ENCODE results near the gene AFF3. TPM values are rescaled to one million over a fixed set of nuclear protein-coding genes. Genes with fewer than 3 reads are reported as not detected.

Gene AFF3
- total and polyA plus RNA-seq, 4 experiments from 2014 or later: 0.63 to 4.6 (median 3.6) TPM

DNA sequence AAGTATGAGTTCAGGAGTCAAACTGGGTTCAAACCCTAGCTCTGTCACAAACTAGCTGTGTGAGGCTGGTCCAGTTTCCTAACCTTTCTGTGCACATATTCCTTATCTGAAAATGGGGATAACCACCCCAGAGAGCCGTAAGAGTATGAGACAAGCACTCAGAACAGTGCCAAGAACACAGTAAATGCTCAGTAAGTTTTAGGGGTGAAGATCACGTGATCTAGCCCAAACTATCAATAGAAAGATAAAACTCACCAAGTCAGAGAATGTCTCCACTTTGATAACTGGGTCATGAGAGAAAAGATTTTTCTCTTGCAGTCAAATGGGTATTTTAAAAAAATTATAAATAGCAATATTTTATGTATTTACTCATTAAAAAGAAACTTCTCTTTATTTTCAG lies 433.2 kb downstream of the AFF3 start:
- Mint-ChIP-seq H3K36me3 (no peaks in the 10 kb centered on the region), H3K9me3 (no peaks in the 10 kb centered on the region), H3K27me3 (peaks cover 1 to 5% of the 10 kb centered on the region in 2 donors), H3K27ac (no peak overlapping the region), H3K4me3 (no peak overlapping the region), H3K4me1 (no peaks in the 10 kb centered on the region)
- H3K27me3 ChIP-seq (ENCODE audit: insufficient read depth, low read length): no peaks in the 10 kb centered on the region
- H3K4me1 ChIP-seq (ENCODE audit: insufficient read depth, low read length): no peaks in the 10 kb centered on the region
- ChIA-PET CTCF (ENCODE audit: partially characterized antibody) (no interaction called here), POLR2A (ENCODE audit: partially characterized antibody) (no interaction called here)
- no peaks in the 10 kb centered on the region for H3K36me3 ChIP-seq (ENCODE audit: insufficient read depth, low read length)
- H3K9me3 ChIP-seq (ENCODE audit: control insufficient read depth in 1 of 2, low read length in 2 of 2): no peaks in the 10 kb centered on the region
- H3K27ac ChIP-seq (ENCODE audit: low read depth, low read length): no peak overlapping the region
- intact Hi-C loops (cut with micrococcal nuclease): no loop called here
- no peak overlapping the region for H3K4me3 ChIP-seq (ENCODE audit: low read length in 2 of 2)
- no peak for DNase-seq

GRCh38 chr2:99708231-99708630 lies 434.2 kb downstream of the AFF3 start:
- CTCF ChIA-PET (ENCODE audit: partially characterized antibody): no interaction called here
- H3K27me3 ChIP-seq (ENCODE audit: insufficient read depth, low read length): no peaks in the 10 kb centered on the region
- H3K4me1 Mint-ChIP-seq: no peaks in the 10 kb centered on the region

DNA sequence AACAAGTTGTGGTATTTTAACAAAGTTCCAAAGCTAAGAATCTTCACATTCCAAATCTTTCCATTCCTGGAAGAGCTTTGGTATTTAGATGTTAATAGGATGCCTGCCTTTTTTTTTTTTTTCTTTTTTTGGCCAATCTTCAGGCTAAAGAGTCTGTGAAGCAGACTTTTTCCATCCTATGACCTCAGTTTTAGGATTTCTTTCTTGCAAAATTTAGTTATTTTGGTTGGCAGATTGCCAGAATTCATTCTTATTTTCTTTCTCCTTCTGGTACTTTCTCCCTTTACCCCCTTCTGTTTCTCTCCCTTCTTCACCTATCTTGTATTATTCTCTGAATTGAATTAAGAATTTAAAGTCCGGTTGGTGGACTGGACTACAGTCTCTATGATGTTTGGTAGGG lies 434.8 kb downstream of the AFF3 start:
- H3K27me3 Mint-ChIP-seq: peaks cover 1 to 5% of the 10 kb centered on the region in 2 donors
- Histone ChIP-seq H3K4me3 (ENCODE audit: low read length in 2 of 2) (no peak overlapping the region), H3K36me3 (ENCODE audit: insufficient read depth, low read length) (no peaks in the 10 kb centered on the region), H3K27ac (ENCODE audit: low read depth, low read length) (no peak overlapping the region), H3K9me3 (ENCODE audit: control insufficient read depth in 1 of 2, low read length in 2 of 2) (no peaks in the 10 kb centered on the region), H3K27me3 (ENCODE audit: insufficient read depth, low read length) (no peaks in the 10 kb centered on the region), H3K4me1 (ENCODE audit: insufficient read depth, low read length) (no peaks in the 10 kb centered on the region)
- intact Hi-C loops (cut with micrococcal nuclease): no loop called here
- no peaks in the 10 kb centered on the region for H3K36me3 Mint-ChIP-seq
- no peaks in the 10 kb centered on the region for H3K4me1 Mint-ChIP-seq
- H3K27ac Mint-ChIP-seq: no peak overlapping the region
- H3K9me3 Mint-ChIP-seq: no peaks in the 10 kb centered on the region
- DNase-seq: no peak
- H3K4me3 Mint-ChIP-seq: no peak overlapping the region
- CTCF ChIA-PET (ENCODE audit: partially characterized antibody): no interaction called here
- POLR2A ChIA-PET (ENCODE audit: partially characterized antibody): no interaction called here

More at GRCh38 chr2:99708231-99708630, 434.2 kb downstream of the AFF3 start:
- Mint-ChIP-seq H3K4me3 (no peak overlapping the region), H3K9me3 (no peaks in the 10 kb centered on the region), H3K27me3 (peaks cover 1 to 5% of the 10 kb centered on the region in 2 donors), H3K36me3 (no peaks in the 10 kb centered on the region), H3K27ac (no peak overlapping the region)
- Histone ChIP-seq H3K9me3 (ENCODE audit: control insufficient read depth in 1 of 2, low read length in 2 of 2) (no peaks in the 10 kb centered on the region), H3K36me3 (ENCODE audit: insufficient read depth, low read length) (no peaks in the 10 kb centered on the region), H3K4me3 (ENCODE audit: low read length in 2 of 2) (no peak overlapping the region), H3K27ac (ENCODE audit: low read depth, low read length) (no peak overlapping the region), H3K4me1 (ENCODE audit: insufficient read depth, low read length) (no peaks in the 10 kb centered on the region)
- DNase-seq: no peak
- POLR2A ChIA-PET (ENCODE audit: partially characterized antibody): no interaction called here
- intact Hi-C loops (cut with micrococcal nuclease): no loop called here

GRCh38 chr2:99706735-99707134 lies 435.7 kb downstream of the AFF3 start:
- H3K4me1 Mint-ChIP-seq: peaks cover 0 to under 1% (median 0%) of the 10 kb centered on the region in 4 donors
- no peak overlapping the region for H3K27ac Mint-ChIP-seq
- no peak overlapping the region for H3K4me3 ChIP-seq (ENCODE audit: low read length in 2 of 2)
- ChIA-PET POLR2A (ENCODE audit: partially characterized antibody) (no interaction called here), CTCF (ENCODE audit: partially characterized antibody) (no interaction called here)
- H3K36me3 Mint-ChIP-seq: no peaks in the 10 kb centered on the region
- peaks cover 1 to 5% of the 10 kb centered on the region in 2 donors for H3K27me3 Mint-ChIP-seq
- DNase-seq: no peak
- intact Hi-C loops (cut with micrococcal nuclease): no loop called here
- no peak overlapping the region for H3K4me3 Mint-ChIP-seq
- H3K4me1 ChIP-seq (ENCODE audit: insufficient read depth, low read length): no peaks in the 10 kb centered on the region
- H3K9me3 Mint-ChIP-seq: no peaks in the 10 kb centered on the region
- no peaks in the 10 kb centered on the region for H3K9me3 ChIP-seq (ENCODE audit: control insufficient read depth in 1 of 2, low read length in 2 of 2)
- H3K27me3 ChIP-seq (ENCODE audit: insufficient read depth, low read length): no peaks in the 10 kb centered on the region
- H3K27ac ChIP-seq (ENCODE audit: low read depth, low read length): no peak overlapping the region
- no peaks in the 10 kb centered on the region for H3K36me3 ChIP-seq (ENCODE audit: insufficient read depth, low read length)

- ChIA-PET CTCF (ENCODE audit: partially characterized antibody) (no interaction called here), POLR2A (ENCODE audit: partially characterized antibody) (no interaction called here)
- Histone ChIP-seq H3K27ac (ENCODE audit: low read depth, low read length) (no peak overlapping the region), H3K27me3 (ENCODE audit: insufficient read depth, low read length) (no peaks in the 10 kb centered on the region), H3K4me3 (ENCODE audit: low read length in 2 of 2) (no peak overlapping the region), H3K9me3 (ENCODE audit: control insufficient read depth in 1 of 2, low read length in 2 of 2) (no peaks in the 10 kb centered on the region), H3K36me3 (ENCODE audit: insufficient read depth, low read length) (no peaks in the 10 kb centered on the region), H3K4me1 (ENCODE audit: insufficient read depth, low read length) (no peaks in the 10 kb centered on the region)
- Mint-ChIP-seq H3K4me1 (peaks cover 0 to 3% (median 0%) of the 10 kb centered on the region in 4 donors), H3K4me3 (no peak overlapping the region), H3K9me3 (no peaks in the 10 kb centered on the region), H3K36me3 (no peaks in the 10 kb centered on the region), H3K27me3 (peaks cover 0 to 2% of the 10 kb centered on the region in 2 donors), H3K27ac (no peak overlapping the region)
- intact Hi-C loops (cut with micrococcal nuclease): no loop called here
- DNase-seq: no peak
These were observed 440.9 kb downstream of the AFF3 start for GRCh38 chr2:99701503-99701902.

DNA sequence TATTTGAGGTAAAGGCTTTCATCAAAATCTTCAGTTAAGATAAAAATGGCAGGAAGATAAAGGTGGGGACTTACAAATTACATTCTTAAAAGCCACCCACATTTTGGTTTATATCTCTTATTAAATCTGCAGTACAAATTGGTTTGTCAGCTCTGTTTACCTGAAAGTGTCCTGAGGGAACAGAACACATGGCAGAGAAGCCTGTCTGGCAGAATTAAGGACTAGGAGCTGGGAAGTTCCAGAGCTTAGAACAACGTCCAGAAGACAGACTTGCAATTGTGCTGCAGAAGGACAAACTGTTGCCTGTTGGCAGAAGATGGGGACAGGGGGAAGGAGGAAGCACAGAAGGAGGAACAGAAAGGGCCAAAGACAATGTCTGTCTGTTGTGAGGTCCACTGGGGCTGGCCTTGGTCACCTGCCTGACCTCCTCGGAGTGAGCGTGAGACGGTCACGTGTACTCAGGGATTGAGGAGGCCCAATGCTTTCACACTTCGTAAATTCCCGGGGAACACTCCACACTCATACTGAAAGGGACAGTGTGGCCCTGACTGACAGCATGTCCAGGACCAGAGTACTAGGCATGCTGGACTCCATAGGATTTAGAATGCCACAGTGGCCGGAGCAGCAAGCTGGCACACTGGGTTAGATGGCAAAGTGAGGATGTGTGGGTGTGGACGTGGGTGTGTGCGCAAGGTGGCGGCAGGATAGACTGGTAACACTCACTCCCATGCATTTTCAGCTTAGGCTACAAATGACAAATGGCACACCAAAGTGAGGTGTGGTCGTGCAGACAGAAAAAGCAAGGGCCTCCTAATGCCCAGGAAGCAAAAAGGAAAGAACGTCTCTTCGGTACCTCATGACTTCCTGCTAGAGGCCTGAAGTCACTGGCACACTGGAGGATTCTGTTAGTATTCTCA lies 441.6 kb downstream of the AFF3 start:
- no peaks in the 10 kb centered on the region for H3K36me3 ChIP-seq (ENCODE audit: insufficient read depth, low read length)
- no peaks in the 10 kb centered on the region for H3K9me3 Mint-ChIP-seq
- no peaks in the 10 kb centered on the region for H3K27me3 ChIP-seq (ENCODE audit: insufficient read depth, low read length)
- intact Hi-C loops (cut with micrococcal nuclease): no loop called here
- ChIA-PET POLR2A (ENCODE audit: partially characterized antibody) (no interaction called here), CTCF (ENCODE audit: partially characterized antibody) (no interaction called here)
- peaks cover 0 to 3% (median 0%) of the 10 kb centered on the region in 4 donors for H3K4me1 Mint-ChIP-seq
- no peaks in the 10 kb centered on the region for H3K9me3 ChIP-seq (ENCODE audit: control insufficient read depth in 1 of 2, low read length in 2 of 2)
- H3K4me3 Mint-ChIP-seq: no peak overlapping the region
- peak overlapping the region in 1 of 7 donors; percentile 8 for H3K27ac Mint-ChIP-seq
- no peaks in the 10 kb centered on the region for H3K36me3 Mint-ChIP-seq
- H3K27me3 Mint-ChIP-seq: peaks cover 0 to 2% of the 10 kb centered on the region in 2 donors
- no peak for DNase-seq
- no peak overlapping the region for H3K4me3 ChIP-seq (ENCODE audit: low read length in 2 of 2)
- H3K27ac ChIP-seq (ENCODE audit: low read depth, low read length): no peak overlapping the region
- no peaks in the 10 kb centered on the region for H3K4me1 ChIP-seq (ENCODE audit: insufficient read depth, low read length)

GRCh38 chr2:99698896-99699295 lies 443.5 kb downstream of the AFF3 start:
- Mint-ChIP-seq H3K4me1 (peaks cover 0 to 3% (median 0%) of the 10 kb centered on the region in 4 donors), H3K27me3 (peaks cover 0 to 1% of the 10 kb centered on the region in 2 donors), H3K9me3 (no peaks in the 10 kb centered on the region), H3K4me3 (no peak overlapping the region), H3K27ac (no peak overlapping the region), H3K36me3 (no peaks in the 10 kb centered on the region)
- Histone ChIP-seq H3K36me3 (ENCODE audit: insufficient read depth, low read length) (no peaks in the 10 kb centered on the region), H3K4me1 (ENCODE audit: insufficient read depth, low read length) (no peaks in the 10 kb centered on the region), H3K27me3 (ENCODE audit: insufficient read depth, low read length) (no peaks in the 10 kb centered on the region), H3K27ac (ENCODE audit: low read depth, low read length) (no peak overlapping the region), H3K9me3 (ENCODE audit: control insufficient read depth in 1 of 2, low read length in 2 of 2) (no peaks in the 10 kb centered on the region), H3K4me3 (ENCODE audit: low read length in 2 of 2) (no peak overlapping the region)
- no peak for DNase-seq
- ChIA-PET POLR2A (ENCODE audit: partially characterized antibody) (no interaction called here), CTCF (ENCODE audit: partially characterized antibody) (no interaction called here)
- intact Hi-C loops (cut with micrococcal nuclease): no loop called here

Data from CD4-positive, alpha-beta memory T cell (primary cell).